Astrocyte of the spinal cord (primary cell): Measurements from ENCODE around the gene OLFML3.

Source experiments
- DNase-seq: peaks from one replicate; pipeline ENCODE4 v3.0.0; 2011; ENCODE audit warnings: low read depth, low spot score
- H3K4me3 ChIP-seq: 2 replicates; pipeline ENCODE4 v1.5.1; 2011; ENCODE audit warnings: low read depth, mild to moderate bottlenecking, low read length, moderate library complexity
- CTCF ChIP-seq: IDR thresholded peaks from 2 replicates; pipeline ENCODE4 v1.5.1; 2012; ENCODE audit warnings: low read depth, mild to moderate bottlenecking, low read length, inconsistent platforms
- in situ Hi-C: cut with HindIII; loops from 2 replicates; pipeline ENCODE4 v1.10.0; 2017; ENCODE audit warnings: low sequenced_read_pairs

Gene OLFML3

GRCh38 chr1:113949007-113949406, 30.3 kb upstream of the OLFML3 start:
- DNase-seq, result no peak

GRCh38 chr1:113950908-113951307, 28.4 kb upstream of the OLFML3 start:
- TF ChIP-seq CTCF, result no peak
- in situ Hi-C loops, result no loop called here
- H3K4me3 ChIP-seq, result no peak overlapping the region
- no peak for DNase-seq

More at GRCh38 chr1:113949007-113949406, 30.3 kb upstream of the OLFML3 start:
- in situ Hi-C loops, result no loop called here
- TF ChIP-seq CTCF, result peak; percentile 33
- H3K4me3 ChIP-seq, result no peak overlapping the region

- TF ChIP-seq CTCF, result no peak
- DNase-seq, result no peak
- in situ Hi-C loops, result no loop called here
- no peak overlapping the region for H3K4me3 ChIP-seq
Observed at GRCh38 chr1:113951719-113952118, 27.6 kb upstream of the OLFML3 start.

GRCh38 chr1:113957984-113958383, 21.3 kb upstream of the OLFML3 start:
- TF ChIP-seq CTCF, result no peak
- in situ Hi-C loops, result no loop called here
- no peak for DNase-seq
- H3K4me3 ChIP-seq, result no peak overlapping the region

GRCh38 chr1:113958691-113959090, 20.6 kb upstream of the OLFML3 start:
- no peak overlapping the region for H3K4me3 ChIP-seq
- DNase-seq, result no peak
- in situ Hi-C loops, result no loop called here
- TF ChIP-seq CTCF, result no peak

GRCh38 chr1:113963281-113963906, 15.9 kb upstream of the OLFML3 start:
- no peak overlapping the region for H3K4me3 ChIP-seq
- TF ChIP-seq CTCF, result peak; percentile 18
- DNase-seq, result no peak
- in situ Hi-C loops, result no loop called here
